HTR-8/SVneo (cell line): ENCODE data around the gene CAPN11.
"Not testable (repeated sequence)": the region's sequence is repeated elsewhere in the genome, so short reads cannot be mapped to it uniquely, and the experiment has no call there.

Experiments
- DNase-seq: peaks from one replicate; pipeline ENCODE4 v3.0.0; 2011; ENCODE audit warnings: low spot score, mixed read lengths; ENCODE audit not compliant: insufficient read length
- FAIRE-seq: peaks from 2 replicates; lab custom pipeline; 2011; peaks lifted over from hg19 to GRCh38; lab: Jason Lieb, UNC

The CAPN11 gene

GRCh38 chr6:44179072-44179536, 20.5 kb downstream of the CAPN11 start:
- DNase-seq: no peak
- FAIRE-seq: no peak

- DNase-seq (no peak), FAIRE-seq (no peak)
These were observed 21.0 kb downstream of the CAPN11 start for GRCh38 chr6:44179648-44180047.

- DNase-seq (no peak), FAIRE-seq (no peak)
These were observed 21.8 kb downstream of the CAPN11 start for GRCh38 chr6:44180406-44180805.

- DNase-seq: no peak
- FAIRE-seq: no peak
These were observed 22.3 kb downstream of the CAPN11 start for GRCh38 chr6:44180886-44181285.

- DNase-seq, FAIRE-seq: not testable (repeated sequence)
These were observed 23.2 kb downstream of the CAPN11 start for GRCh38 chr6:44181784-44182183.

- DNase-seq: no peak
- no peak for FAIRE-seq
These were observed 24.3 kb downstream of the CAPN11 start for GRCh38 chr6:44182911-44183390.

- DNase-seq (no peak), FAIRE-seq (no peak)
These were observed 25.2 kb downstream of the CAPN11 start for GRCh38 chr6:44183783-44184182.

- not testable (repeated sequence) for FAIRE-seq, DNase-seq
These were observed 26.7 kb downstream of the CAPN11 start for GRCh38 chr6:44185356-44185755.

- DNase-seq (no peak), FAIRE-seq (no peak)
These were observed 27.5 kb downstream of the CAPN11 start for GRCh38 chr6:44185953-44186634.

GRCh38 chr6:44186635-44187025, 28.0 kb downstream of the CAPN11 start:
- FAIRE-seq (no peak), DNase-seq (no peak)

GRCh38 chr6:44188819-44189218, 30.2 kb downstream of the CAPN11 start:
- no peak for FAIRE-seq

GRCh38 chr6:44189257-44189656, 30.6 kb downstream of the CAPN11 start:
- no peak for FAIRE-seq
- DNase-seq: no peak

More at GRCh38 chr6:44188819-44189218, 30.2 kb downstream of the CAPN11 start:
- no peak for DNase-seq

- DNase-seq (no peak), FAIRE-seq (no peak)
These were observed 32.1 kb downstream of the CAPN11 start for GRCh38 chr6:44190715-44191114.

GRCh38 chr6:44192428-44193041, 33.9 kb downstream of the CAPN11 start:
- FAIRE-seq (no peak), DNase-seq (no peak)

GRCh38 chr6:44193307-44193910, 34.8 kb downstream of the CAPN11 start:
- no peak for FAIRE-seq
- no peak for DNase-seq

GRCh38 chr6:44194326-44194725, 35.7 kb downstream of the CAPN11 start:
- no peak for FAIRE-seq

GRCh38 chr6:44196351-44196750, 37.7 kb downstream of the CAPN11 start:
- not testable (repeated sequence) for FAIRE-seq, DNase-seq

More at GRCh38 chr6:44194326-44194725, 35.7 kb downstream of the CAPN11 start:
- DNase-seq: no peak

- DNase-seq (no peak), FAIRE-seq (no peak)
These were observed 40.1 kb downstream of the CAPN11 start for GRCh38 chr6:44198684-44199083.

- DNase-seq: no peak
- no peak for FAIRE-seq
These were observed 41.3 kb downstream of the CAPN11 start for GRCh38 chr6:44199883-44200282.

GRCh38 chr6:44201200-44201599, 42.6 kb downstream of the CAPN11 start:
- FAIRE-seq: no peak
- DNase-seq: no peak

GRCh38 chr6:44201638-44202303, 43.2 kb downstream of the CAPN11 start:
- FAIRE-seq: no peak

More at GRCh38 chr6:44201638-44202303, 43.2 kb downstream of the CAPN11 start:
- DNase-seq: no peak
